Thyroid gland (tissue), 4 donors: ENCODE results near the gene KIAA1549. TPM values are rescaled to one million over a fixed set of nuclear protein-coding genes. Genes with fewer than 3 reads are reported as not detected.

Experiments used
- DNase-seq, 2 donors: peaks; one replicate each; pipeline ENCODE4 v3.0.0-alpha.2; 2019
- H3K27ac ChIP-seq, 3 donors: fragments of 200-600 bp; sonication (generic); 1 replicate in 2 of 3; 2 replicates in 1 of 3; pipeline ENCODE4 v1.5.1; 2016 to 2019; ENCODE audit warnings: mild to moderate bottlenecking in 1 of 3, moderate library complexity in 1 of 3
- H3K27me3 ChIP-seq: fragments of 200-600 bp; sonication (generic); one replicate; pipeline ENCODE4 v1.5.1; 2019
- H3K36me3 ChIP-seq, 2 donors: fragments of 200-600 bp; sonication (generic); one replicate each; pipeline ENCODE4 v1.5.1; 2016 to 2019
- H3K4me1 ChIP-seq, 2 donors: fragments of 200-600 bp; sonication (generic); one replicate each; pipeline ENCODE4 v1.5.1; 2017 to 2019
- H3K4me3 ChIP-seq, 3 donors: fragments of 200-600 bp; sonication (generic); replicated peaks in 1 of 3; 1 replicate in 2 of 3; 2 replicates in 1 of 3; pipeline ENCODE4 v1.5.1; 2016; ENCODE audit warnings: mild to moderate bottlenecking in 1 of 3
- H3K9me3 ChIP-seq: fragments of 200-600 bp; sonication (generic); one replicate; pipeline ENCODE4 v1.5.1; 2017
- POLR2A ChIP-seq, 2 donors: fragments of 450-650 bp; IDR thresholded peaks; one replicate each; pipeline ENCODE4 v1.6.1; 2017; ENCODE audit warnings: antibody characterized with exemption in 2 of 2, mild to moderate bottlenecking in 2 of 2, moderate library complexity in 1 of 2
- WGBS, 2 donors: methylation state at CpG; one replicate each; pipeline ENCODE4 v1.1.5; 2017; 5-methylcytosine and 5-hydroxymethylcytosine counted together
- intact Hi-C: fragments of 100-400 bp; cut with DNase I; formaldehyde crosslinking; loops from one replicate; pipeline ENCODE4 v1.15.1; 2023
- small RNA-seq: library from RNA; depleted of rRNA; stranded (forward); fragments of <200 nt; gene quantifications from one replicate; pipeline ENCODE3, GENCODE V24; 2016
- total RNA-seq, 4 donors: library from RNA; depleted of rRNA; stranded (reverse); fragments of >200 nt; gene quantifications; one replicate each; pipeline ENCODE4 v1.2.3, GENCODE V29; 2016
- TF ChIP-seq, protein P1 (sequence below), 6 experiments: fragments of 200-600 bp in 3 of 6; fragments of 450-650 bp in 3 of 6; sonication (generic) in 3 of 6; IDR thresholded peaks; one replicate each; pipeline ENCODE4 v1.5.1; 2016 to 2019; ENCODE audit warnings: antibody characterized with exemption in 6 of 6, mild to moderate bottlenecking in 2 of 6, inconsistent platforms in 1 of 6, moderate library complexity in 1 of 6

The KIAA1549 gene
- total RNA-seq, 4 donors from 2014 or later, result 1.2 to 3.9 (median 2.6) TPM

- H3K27ac ChIP-seq, result peak overlapping the region in 2 of 3 donors; percentile 50 to 55
- TF ChIP-seq POLR2A (IDR thresholded peaks at IDR 0.05), result no peak
- TF ChIP-seq, protein P1, sequence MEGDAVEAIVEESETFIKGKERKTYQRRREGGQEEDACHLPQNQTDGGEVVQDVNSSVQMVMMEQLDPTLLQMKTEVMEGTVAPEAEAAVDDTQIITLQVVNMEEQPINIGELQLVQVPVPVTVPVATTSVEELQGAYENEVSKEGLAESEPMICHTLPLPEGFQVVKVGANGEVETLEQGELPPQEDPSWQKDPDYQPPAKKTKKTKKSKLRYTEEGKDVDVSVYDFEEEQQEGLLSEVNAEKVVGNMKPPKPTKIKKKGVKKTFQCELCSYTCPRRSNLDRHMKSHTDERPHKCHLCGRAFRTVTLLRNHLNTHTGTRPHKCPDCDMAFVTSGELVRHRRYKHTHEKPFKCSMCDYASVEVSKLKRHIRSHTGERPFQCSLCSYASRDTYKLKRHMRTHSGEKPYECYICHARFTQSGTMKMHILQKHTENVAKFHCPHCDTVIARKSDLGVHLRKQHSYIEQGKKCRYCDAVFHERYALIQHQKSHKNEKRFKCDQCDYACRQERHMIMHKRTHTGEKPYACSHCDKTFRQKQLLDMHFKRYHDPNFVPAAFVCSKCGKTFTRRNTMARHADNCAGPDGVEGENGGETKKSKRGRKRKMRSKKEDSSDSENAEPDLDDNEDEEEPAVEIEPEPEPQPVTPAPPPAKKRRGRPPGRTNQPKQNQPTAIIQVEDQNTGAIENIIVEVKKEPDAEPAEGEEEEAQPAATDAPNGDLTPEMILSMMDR (IDR thresholded peaks at IDR 0.05), result no peak
- DNase-seq, result peak; percentile 77 to 83
- H3K4me3 ChIP-seq, result no peak overlapping the region
- intact Hi-C loops, result no loop called here
- no peaks in the 10 kb centered on the region for H3K9me3 ChIP-seq
- H3K4me1 ChIP-seq, result peaks cover 6 to 8% of the 10 kb centered on the region in 2 donors
- H3K36me3 ChIP-seq, result no peaks in the 10 kb centered on the region
- 11 to 25% methylated on average over 4 of the region's 4 CpGs for WGBS, 2 donors
- no peaks in the 10 kb centered on the region for H3K27me3 ChIP-seq
Measured at GRCh38 chr7:138784692-138785091, 196.5 kb downstream of the KIAA1549 start.

Small RNA genes within 50 kb of the gene (small RNA-seq; reads per million reads assigned to genes)
- gene RNU6-1272P, result not detected

Other genes starting within 250 kb of the KIAA1549 start
- not detected for gene TMEM213, start 183.4 kb downstream of the KIAA1549 start, total RNA-seq
- gene ATP6V0A4, start 183.2 kb downstream of the KIAA1549 start, total RNA-seq, result not detected
- 10 to 100 TPM; 31.7 to 73.7 (median 45.5) TPM for gene ZC3HAV1L, start 54.7 kb upstream of the KIAA1549 start, total RNA-seq
- 10 to 100 TPM; 43.4 to 59.7 (median 50.2) TPM for gene ZC3HAV1, start 128.3 kb upstream of the KIAA1549 start, total RNA-seq
- gene UBN2, start 249.8 kb upstream of the KIAA1549 start, total RNA-seq, result 10 to 100 TPM; 19.9 to 33.7 (median 24.7) TPM